Measurements from ENCODE around the gene CEP120.

The CEP120 gene

GRCh38 chr5:123398058-123398733, 25.0 kb downstream of the CEP120 start:
- FAIRE-seq (peak; percentile 46), DNase-seq (ENCODE audit: extremely low spot score, insufficient read length, low read depth) (no peak)

- FAIRE-seq, result no peak
- DNase-seq (ENCODE audit: extremely low spot score, insufficient read length, low read depth), result no peak
Measured at GRCh38 chr5:123397538-123397937, 25.7 kb downstream of the CEP120 start.

- FAIRE-seq (no peak), DNase-seq (ENCODE audit: extremely low spot score, insufficient read length, low read depth) (no peak)
Measured at GRCh38 chr5:123391009-123391408, 32.2 kb downstream of the CEP120 start.

GRCh38 chr5:123389794-123390193, 33.4 kb downstream of the CEP120 start:
- DNase-seq (ENCODE audit: extremely low spot score, insufficient read length, low read depth), result no peak
- FAIRE-seq, result no peak

GRCh38 chr5:123387313-123387712, 35.9 kb downstream of the CEP120 start:
- no peak for DNase-seq (ENCODE audit: extremely low spot score, insufficient read length, low read depth)

GRCh38 chr5:123382252-123382651, 41.0 kb downstream of the CEP120 start:
- DNase-seq (ENCODE audit: extremely low spot score, insufficient read length, low read depth) (no peak), FAIRE-seq (no peak)

More at GRCh38 chr5:123387313-123387712, 35.9 kb downstream of the CEP120 start:
- FAIRE-seq, result no peak

- DNase-seq (ENCODE audit: extremely low spot score, insufficient read length, low read depth) (no peak), FAIRE-seq (peak; percentile 66)
Measured at GRCh38 chr5:123371575-123372179, 51.5 kb downstream of the CEP120 start.

- DNase-seq (ENCODE audit: extremely low spot score, insufficient read length, low read depth) (no peak), FAIRE-seq (no peak)
Measured at GRCh38 chr5:123369371-123369968, 53.7 kb downstream of the CEP120 start.

- FAIRE-seq (peak; percentile 26), DNase-seq (ENCODE audit: extremely low spot score, insufficient read length, low read depth) (no peak)
Measured at GRCh38 chr5:123367739-123368138, 55.5 kb downstream of the CEP120 start.

GRCh38 chr5:123365156-123365555, 58.0 kb downstream of the CEP120 start:
- FAIRE-seq (no peak), DNase-seq (ENCODE audit: extremely low spot score, insufficient read length, low read depth) (no peak)

- FAIRE-seq (peak; percentile 5), DNase-seq (ENCODE audit: extremely low spot score, insufficient read length, low read depth) (no peak)
Measured at GRCh38 chr5:123364441-123365155, 58.6 kb downstream of the CEP120 start.

GRCh38 chr5:123360910-123361309, 62.3 kb downstream of the CEP120 start:
- DNase-seq (ENCODE audit: extremely low spot score, insufficient read length, low read depth) (no peak), FAIRE-seq (no peak)

- FAIRE-seq, result no peak
Measured at GRCh38 chr5:123360201-123360571, 63.0 kb downstream of the CEP120 start.

GRCh38 chr5:123359454-123360200, 63.6 kb downstream of the CEP120 start:
- DNase-seq (ENCODE audit: extremely low spot score, insufficient read length, low read depth) (no peak), FAIRE-seq (no peak)

More at GRCh38 chr5:123360201-123360571, 63.0 kb downstream of the CEP120 start:
- no peak for DNase-seq (ENCODE audit: extremely low spot score, insufficient read length, low read depth)

- FAIRE-seq (no peak), DNase-seq (ENCODE audit: extremely low spot score, insufficient read length, low read depth) (no peak)
Measured at GRCh38 chr5:123358751-123359150, 64.5 kb downstream of the CEP120 start.

GRCh38 chr5:123358304-123358703, 64.9 kb downstream of the CEP120 start:
- FAIRE-seq (no peak), DNase-seq (ENCODE audit: extremely low spot score, insufficient read length, low read depth) (no peak)

- DNase-seq (ENCODE audit: extremely low spot score, insufficient read length, low read depth) (no peak), FAIRE-seq (no peak)
Measured at GRCh38 chr5:123351820-123352219, 71.4 kb downstream of the CEP120 start.

- DNase-seq (ENCODE audit: extremely low spot score, insufficient read length, low read depth) (no peak), FAIRE-seq (no peak)
Measured at GRCh38 chr5:123351240-123351639, 72.0 kb downstream of the CEP120 start.

GRCh38 chr5:123350742-123351141, 72.5 kb downstream of the CEP120 start:
- no peak for FAIRE-seq

GRCh38 chr5:123344816-123345426, 78.3 kb downstream of the CEP120 start:
- no peak for DNase-seq (ENCODE audit: extremely low spot score, insufficient read length, low read depth)
- FAIRE-seq, result peak; percentile 75

More at GRCh38 chr5:123350742-123351141, 72.5 kb downstream of the CEP120 start:
- DNase-seq (ENCODE audit: extremely low spot score, insufficient read length, low read depth), result no peak
